ENCODE measurements around the gene CC2D2A. TPM values are rescaled to one million over a fixed set of nuclear protein-coding genes. Genes with fewer than 3 reads are reported as not detected.
A peak's percentile ranks its signal among the peaks of the same experiment; 100 is the strongest.

The CC2D2A gene
- total RNA-seq (2014; rRNA removed; shearing (Covaris generic)) = 9.0 and 10.1 TPM in 2 replicates

GRCh38 chr4:15469402-15470127, at the start of gene CC2D2A:
CC2D2A (plus strand) TSS chr4:15469882; CDS start chr4:15475933, 6,051 bp downstream.
- no peak within 1 kb of the TSS for H3K27ac ChIP-seq
- no peaks in the 10 kb centered on the region for H3K36me3 ChIP-seq
- H3K4me3 ChIP-seq = peak within 1 kb of the TSS; percentile 6; the same call in 1 of the 2 replicates
- no peaks in the 10 kb centered on the region for H3K9me3 ChIP-seq (replicated peaks)
- DNase-seq = no peak
- H3K4me1 ChIP-seq = no peaks in the 10 kb centered on the region
- no peaks in the 10 kb centered on the region for H3K27me3 ChIP-seq

- Histone ChIP-seq H3K36me3 (no peaks in the 10 kb centered on the region), H3K27me3 (no peaks in the 10 kb centered on the region), H3K9me3 (replicated peaks) (no peaks in the 10 kb centered on the region), H3K4me1 (peaks cover 6% of the 10 kb centered on the region), H3K27ac (no peak overlapping the region), H3K4me3 (no peak overlapping the region)
- DNase-seq = peak; percentile 28 to 56
Observed at GRCh38 chr4:15420642-15421041, 49.0 kb upstream of the CC2D2A start.

- Histone ChIP-seq H3K27ac (no peak overlapping the region), H3K9me3 (replicated peaks) (no peaks in the 10 kb centered on the region), H3K36me3 (no peaks in the 10 kb centered on the region), H3K4me1 (peaks cover 6% of the 10 kb centered on the region), H3K4me3 (no peak overlapping the region), H3K27me3 (no peaks in the 10 kb centered on the region)
- no peak for DNase-seq
Observed at GRCh38 chr4:15423285-15423711, 46.4 kb upstream of the CC2D2A start.

GRCh38 chr4:15425520-15425919, 44.2 kb upstream of the CC2D2A start:
- peaks cover 3% of the 10 kb centered on the region for H3K4me1 ChIP-seq
- H3K36me3 ChIP-seq = no peaks in the 10 kb centered on the region
- no peak overlapping the region for H3K4me3 ChIP-seq
- no peaks in the 10 kb centered on the region for H3K27me3 ChIP-seq
- no peak overlapping the region for H3K27ac ChIP-seq
- H3K9me3 ChIP-seq (replicated peaks) = no peaks in the 10 kb centered on the region
- no peak for DNase-seq

GRCh38 chr4:15427161-15427560, 42.5 kb upstream of the CC2D2A start:
- Histone ChIP-seq H3K27me3 (no peaks in the 10 kb centered on the region), H3K27ac (no peak overlapping the region), H3K36me3 (no peaks in the 10 kb centered on the region), H3K4me3 (no peak overlapping the region), H3K4me1 (no peaks in the 10 kb centered on the region), H3K9me3 (replicated peaks) (no peaks in the 10 kb centered on the region)
- no peak for DNase-seq

GRCh38 chr4:15427701-15428100, 42.0 kb upstream of the CC2D2A start, which contains the start of gene C1QTNF7:
C1QTNF7 (plus strand) TSS chr4:15428033; CDS start chr4:15435744, 7,711 bp downstream.
- H3K4me3 ChIP-seq = no peak within 1 kb of the TSS
- no peak within 1 kb of the TSS for H3K27ac ChIP-seq
- no peaks in the 10 kb centered on the region for H3K36me3 ChIP-seq
- no peak for DNase-seq
- H3K9me3 ChIP-seq (replicated peaks) = no peaks in the 10 kb centered on the region
- H3K4me1 ChIP-seq = no peaks in the 10 kb centered on the region
- H3K27me3 ChIP-seq = no peaks in the 10 kb centered on the region

- no peak for DNase-seq
- Histone ChIP-seq H3K36me3 (no peaks in the 10 kb centered on the region), H3K4me1 (no peaks in the 10 kb centered on the region), H3K4me3 (no peak overlapping the region), H3K9me3 (replicated peaks) (no peaks in the 10 kb centered on the region), H3K27ac (no peak overlapping the region), H3K27me3 (no peaks in the 10 kb centered on the region)
Observed at GRCh38 chr4:15428611-15429010, 41.1 kb upstream of the CC2D2A start.

- Histone ChIP-seq H3K36me3 (no peaks in the 10 kb centered on the region), H3K4me1 (no peaks in the 10 kb centered on the region; the same call in 1 of the 2 replicates), H3K27me3 (no peaks in the 10 kb centered on the region), H3K9me3 (replicated peaks) (no peaks in the 10 kb centered on the region), H3K27ac (no peak overlapping the region), H3K4me3 (no peak overlapping the region)
- no peak for DNase-seq
Observed at GRCh38 chr4:15434091-15434490, 35.6 kb upstream of the CC2D2A start.

- Histone ChIP-seq H3K36me3 (no peaks in the 10 kb centered on the region), H3K4me1 (no peaks in the 10 kb centered on the region; the same call in 1 of the 2 replicates), H3K27me3 (no peaks in the 10 kb centered on the region), H3K9me3 (replicated peaks) (no peaks in the 10 kb centered on the region), H3K4me3 (no peak overlapping the region), H3K27ac (no peak overlapping the region)
- no peak for DNase-seq
Observed at GRCh38 chr4:15434676-15435075, 35.0 kb upstream of the CC2D2A start.

- no peaks in the 10 kb centered on the region for H3K27me3 ChIP-seq
- H3K27ac ChIP-seq = no peak overlapping the region
- no peaks in the 10 kb centered on the region; the same call in 1 of the 2 replicates for H3K4me1 ChIP-seq
- H3K4me3 ChIP-seq = no peak overlapping the region
- peak; percentile 20 to 44 for DNase-seq
- H3K9me3 ChIP-seq (replicated peaks) = no peaks in the 10 kb centered on the region
- no peaks in the 10 kb centered on the region for H3K36me3 ChIP-seq
Observed at GRCh38 chr4:15436513-15436912, 33.2 kb upstream of the CC2D2A start.

GRCh38 chr4:15438939-15439524, 30.6 kb upstream of the CC2D2A start:
- Histone ChIP-seq H3K27ac (no peak overlapping the region), H3K9me3 (replicated peaks) (no peaks in the 10 kb centered on the region), H3K4me3 (no peak overlapping the region), H3K4me1 (no peaks in the 10 kb centered on the region; the same call in 1 of the 2 replicates), H3K36me3 (no peaks in the 10 kb centered on the region), H3K27me3 (no peaks in the 10 kb centered on the region)
- DNase-seq = no peak

GRCh38 chr4:15443371-15444160, 26.1 kb upstream of the CC2D2A start:
- no peaks in the 10 kb centered on the region for H3K36me3 ChIP-seq
- no peaks in the 10 kb centered on the region for H3K27me3 ChIP-seq
- no peaks in the 10 kb centered on the region for H3K9me3 ChIP-seq (replicated peaks)
- no peak for DNase-seq
- no peak overlapping the region for H3K27ac ChIP-seq
- no peaks in the 10 kb centered on the region for H3K4me1 ChIP-seq
- H3K4me3 ChIP-seq = no peak overlapping the region

- DNase-seq = no peak
Observed at GRCh38 chr4:15444276-15444675, 25.4 kb upstream of the CC2D2A start.

GRCh38 chr4:15444879-15445547, 24.7 kb upstream of the CC2D2A start:
- H3K4me1 ChIP-seq = no peaks in the 10 kb centered on the region
- H3K9me3 ChIP-seq (replicated peaks) = 0 out of 2 replicates have a peak, but pooled peaks cover 3% of the 10 kb centered on the region
- H3K36me3 ChIP-seq = no peaks in the 10 kb centered on the region
- H3K4me3 ChIP-seq = no peak overlapping the region
- H3K27ac ChIP-seq = no peak overlapping the region
- DNase-seq = no peak
- no peaks in the 10 kb centered on the region for H3K27me3 ChIP-seq

More at GRCh38 chr4:15444276-15444675, 25.4 kb upstream of the CC2D2A start:
- Histone ChIP-seq H3K27ac (no peak overlapping the region), H3K4me1 (no peaks in the 10 kb centered on the region), H3K4me3 (no peak overlapping the region), H3K36me3 (no peaks in the 10 kb centered on the region), H3K27me3 (no peaks in the 10 kb centered on the region), H3K9me3 (replicated peaks) (no peaks in the 10 kb centered on the region)
